GM06990 (cell line): ENCODE data around the gene CCDC97.
"Not testable (repeated sequence)": the region's sequence is repeated elsewhere in the genome, so short reads cannot be mapped to it uniquely, and the experiment has no call there.

ENCODE experiments used
- DNase-seq: peaks from one replicate; pipeline ENCODE4 v3.0.0-alpha.2; 2011; ENCODE audit not compliant: insufficient read length; ENCODE audit errors: extremely low read depth
- H3K27me3 ChIP-seq: replicated peaks from 2 replicates; pipeline ENCODE4 v1.6.0; 2011; ENCODE audit warnings: low read length; ENCODE audit not compliant: control insufficient read depth, insufficient read depth
- H3K36me3 ChIP-seq: 2 replicates; pipeline ENCODE4 v1.5.1; 2011; ENCODE audit warnings: low read length; ENCODE audit not compliant: control insufficient read depth, insufficient read depth
- H3K4me3 ChIP-seq: replicated peaks from 2 replicates; pipeline ENCODE4 v1.5.1; 2011; ENCODE audit warnings: low read depth, mild to moderate bottlenecking, control low read depth, low read length
- TF ChIP-seq, protein P1 (sequence below): IDR thresholded peaks from 2 replicates; pipeline ENCODE4 v1.5.1; 2011; ENCODE audit warnings: low read length, control low read depth, mild to moderate bottlenecking, inconsistent platforms; ENCODE audit not compliant: insufficient read depth, poor library complexity, severe bottlenecking

The CCDC97 gene

DNA sequence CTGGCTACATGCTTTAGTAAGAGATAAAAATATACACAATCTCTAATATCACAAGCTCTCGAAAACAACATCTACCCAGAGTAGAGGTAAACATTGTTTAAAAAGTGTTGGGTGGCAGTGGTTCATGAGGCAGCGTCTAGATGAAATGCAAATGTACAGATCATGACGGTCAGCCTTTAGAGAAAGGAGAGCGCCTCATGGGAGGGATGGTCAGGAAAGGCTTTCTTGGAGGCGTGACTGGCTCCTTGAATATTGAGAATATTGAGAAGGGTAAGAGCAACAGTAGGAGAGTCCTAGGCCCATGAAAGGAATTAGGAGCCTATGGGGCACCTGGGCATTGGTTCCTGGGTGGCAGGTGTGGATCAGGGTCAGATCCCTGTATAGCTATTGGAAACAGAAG is 35.2 kb upstream of the CCDC97 start:
- no peak for DNase-seq
- Histone ChIP-seq H3K36me3 (peaks cover 49% of the 10 kb centered on the region), H3K4me3 (no peak overlapping the region), H3K27me3 (no peaks in the 10 kb centered on the region)
- TF ChIP-seq, protein P1, sequence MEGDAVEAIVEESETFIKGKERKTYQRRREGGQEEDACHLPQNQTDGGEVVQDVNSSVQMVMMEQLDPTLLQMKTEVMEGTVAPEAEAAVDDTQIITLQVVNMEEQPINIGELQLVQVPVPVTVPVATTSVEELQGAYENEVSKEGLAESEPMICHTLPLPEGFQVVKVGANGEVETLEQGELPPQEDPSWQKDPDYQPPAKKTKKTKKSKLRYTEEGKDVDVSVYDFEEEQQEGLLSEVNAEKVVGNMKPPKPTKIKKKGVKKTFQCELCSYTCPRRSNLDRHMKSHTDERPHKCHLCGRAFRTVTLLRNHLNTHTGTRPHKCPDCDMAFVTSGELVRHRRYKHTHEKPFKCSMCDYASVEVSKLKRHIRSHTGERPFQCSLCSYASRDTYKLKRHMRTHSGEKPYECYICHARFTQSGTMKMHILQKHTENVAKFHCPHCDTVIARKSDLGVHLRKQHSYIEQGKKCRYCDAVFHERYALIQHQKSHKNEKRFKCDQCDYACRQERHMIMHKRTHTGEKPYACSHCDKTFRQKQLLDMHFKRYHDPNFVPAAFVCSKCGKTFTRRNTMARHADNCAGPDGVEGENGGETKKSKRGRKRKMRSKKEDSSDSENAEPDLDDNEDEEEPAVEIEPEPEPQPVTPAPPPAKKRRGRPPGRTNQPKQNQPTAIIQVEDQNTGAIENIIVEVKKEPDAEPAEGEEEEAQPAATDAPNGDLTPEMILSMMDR = no peak

DNA sequence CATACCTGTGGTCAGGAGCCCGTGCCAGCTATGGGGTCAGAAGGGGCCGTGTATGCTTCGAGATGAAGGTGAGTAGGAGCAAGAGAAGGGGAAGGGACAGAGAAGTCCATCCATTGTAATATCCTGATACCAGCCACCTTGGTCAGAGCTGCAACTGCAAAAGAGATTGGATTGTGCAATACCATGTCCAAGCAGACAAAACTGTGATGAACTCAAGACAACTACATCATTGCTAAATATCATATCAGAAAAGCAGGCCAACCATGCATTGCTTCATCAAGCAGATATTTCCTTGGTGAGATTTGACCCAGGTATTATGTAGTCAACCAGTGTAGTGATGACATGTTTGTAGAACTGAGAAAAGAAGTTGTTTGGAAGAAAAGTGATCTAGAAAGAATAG is 33.7 kb upstream of the CCDC97 start:
- DNase-seq = no peak
- no peaks in the 10 kb centered on the region for H3K27me3 ChIP-seq
- TF ChIP-seq, protein P1 = no peak
- peaks cover 52% of the 10 kb centered on the region for H3K36me3 ChIP-seq
- H3K4me3 ChIP-seq = no peak overlapping the region

DNA sequence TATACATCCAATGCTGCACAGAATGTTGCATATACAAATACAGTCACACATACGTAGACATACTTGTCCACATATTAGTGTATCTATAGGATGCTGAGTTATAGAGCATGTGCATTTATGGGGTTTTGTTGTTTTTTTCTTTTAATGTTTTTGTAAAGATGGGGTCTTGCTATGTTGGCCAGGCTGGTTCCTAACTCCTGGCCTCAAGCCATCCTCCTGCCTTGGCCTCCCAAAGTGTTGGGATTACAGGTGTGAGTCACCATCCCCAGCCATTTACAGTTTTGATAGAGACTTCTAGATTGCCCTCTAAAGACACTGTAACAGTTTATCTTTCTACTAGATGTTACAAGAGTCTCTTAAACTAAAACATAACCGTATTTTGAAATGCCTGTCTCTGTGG is 31.5 kb upstream of the CCDC97 start:
- no peak overlapping the region for H3K4me3 ChIP-seq
- TF ChIP-seq, protein P1 = no peak

DNA sequence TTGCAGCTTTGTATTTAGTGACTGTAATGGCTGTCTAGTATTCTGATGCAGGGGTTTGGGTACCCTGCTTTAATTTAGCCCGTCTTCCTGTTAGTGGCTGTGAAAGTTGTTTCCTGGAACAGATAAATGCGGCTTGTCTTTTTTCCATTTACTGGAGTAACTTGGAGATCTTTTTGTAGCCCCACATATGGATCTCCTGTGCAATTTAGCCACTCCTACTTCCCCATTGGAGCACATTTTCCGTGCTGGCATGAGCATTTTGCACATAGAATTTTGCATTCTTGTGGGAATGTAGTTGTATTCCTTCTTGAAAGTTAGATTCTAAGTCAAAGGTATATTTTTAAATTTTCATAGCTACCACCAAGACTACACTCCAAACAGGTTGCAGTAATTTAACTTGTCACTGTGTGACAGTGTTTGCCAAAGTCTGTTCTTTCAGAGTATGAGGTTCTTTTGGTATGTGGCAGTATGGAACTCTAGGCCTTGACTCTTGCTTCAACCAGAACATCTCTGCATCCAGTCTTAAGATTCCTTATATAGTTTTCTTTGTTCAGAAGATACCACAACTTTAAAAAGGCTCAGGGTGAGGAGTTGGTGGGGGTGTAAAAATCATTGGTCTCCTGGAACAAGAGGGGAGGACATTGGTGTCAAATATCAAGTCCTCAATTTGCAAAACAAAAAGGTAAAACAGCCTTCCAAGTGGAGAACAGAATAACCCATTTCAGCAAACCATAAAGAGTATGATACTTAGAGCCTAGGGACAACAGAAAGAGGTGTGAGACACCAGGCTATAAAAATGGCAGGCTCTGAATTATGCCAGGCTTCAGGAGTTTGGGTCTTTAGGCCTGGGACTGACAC is 21.1 kb upstream of the CCDC97 start:
- DNase-seq = no peak
- Histone ChIP-seq H3K4me3 (no peak overlapping the region), H3K36me3 (peaks cover 26% of the 10 kb centered on the region), H3K27me3 (no peaks in the 10 kb centered on the region)
- TF ChIP-seq, protein P1 = no peak

More for the DNA sequence above, 31.5 kb upstream of the CCDC97 start:
- H3K36me3 ChIP-seq = peaks cover 37% of the 10 kb centered on the region
- H3K27me3 ChIP-seq = no peaks in the 10 kb centered on the region
- no peak for DNase-seq

DNA sequence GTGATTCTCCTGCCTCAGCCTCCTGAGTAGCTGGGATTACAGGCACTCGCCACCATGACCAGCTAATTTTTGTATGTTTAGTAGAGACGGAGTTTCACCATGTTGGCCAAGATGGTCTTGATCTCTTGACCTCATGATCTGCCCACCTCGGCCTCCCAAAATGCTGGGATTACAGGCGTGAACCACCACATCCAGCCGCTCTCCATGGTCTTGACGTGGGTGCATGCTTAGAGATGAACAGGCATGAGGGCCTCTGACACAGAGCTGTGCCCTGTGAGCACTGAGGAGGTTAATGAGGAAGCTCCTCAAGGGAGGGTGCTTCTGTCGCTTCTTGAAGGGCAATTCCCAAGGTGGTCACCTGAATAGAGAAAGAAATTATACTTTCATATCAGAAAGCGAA is 20.2 kb upstream of the CCDC97 start:
- H3K36me3 ChIP-seq = peaks cover 33% of the 10 kb centered on the region
- not testable (repeated sequence) for DNase-seq, H3K27me3 ChIP-seq, H3K4me3 ChIP-seq

DNA sequence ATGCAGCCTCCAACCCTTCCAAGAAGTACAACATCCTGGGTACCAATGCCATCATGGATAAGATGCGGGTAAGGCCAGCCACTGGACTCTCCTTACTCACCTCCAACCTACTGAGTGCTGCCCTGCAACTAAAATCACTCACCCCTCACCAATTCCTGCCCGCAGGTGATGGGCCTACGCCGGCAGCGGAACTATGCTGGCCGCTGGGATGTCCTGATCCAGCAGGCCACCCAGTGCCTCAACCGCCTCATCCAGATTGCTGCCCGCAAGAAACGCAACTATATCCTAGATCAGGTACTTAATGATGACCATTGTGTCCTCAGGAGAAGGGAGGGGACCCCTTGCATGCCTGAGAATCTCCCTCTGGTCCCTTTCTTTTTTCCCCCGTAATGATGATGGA is 15.6 kb upstream of the CCDC97 start:
- peaks cover 34% of the 10 kb centered on the region for H3K36me3 ChIP-seq
- TF ChIP-seq, protein P1 = no peak
- H3K27me3 ChIP-seq = no peaks in the 10 kb centered on the region
- no peak for DNase-seq
- H3K4me3 ChIP-seq = no peak overlapping the region
